Glutamatergic neuron (in vitro differentiated cells): ENCODE measurements around the gene PKM. TPM values are rescaled to one million over a fixed set of nuclear protein-coding genes. Genes with fewer than 3 reads are reported as not detected.

Experiments used
- DNase-seq: peaks from one replicate; pipeline ENCODE4 v3.0.0; 2022
- H3K27ac Mint-ChIP-seq: one replicate; pipeline ENCODE4 v1.8.0; 2020; ENCODE audit warnings: mild to moderate bottlenecking, mixed read lengths, inconsistent platforms; ENCODE audit not compliant: unreplicated experiment
- H3K27me3 Mint-ChIP-seq: one replicate; pipeline ENCODE4 v1.8.0; 2020; ENCODE audit warnings: mild to moderate bottlenecking, moderate library complexity, mixed read lengths, inconsistent platforms; ENCODE audit not compliant: unreplicated experiment
- H3K36me3 Mint-ChIP-seq: one replicate; pipeline ENCODE4 v1.8.0; 2020; ENCODE audit warnings: mild to moderate bottlenecking, mixed read lengths, inconsistent platforms; ENCODE audit not compliant: unreplicated experiment
- H3K4me1 Mint-ChIP-seq: one replicate; pipeline ENCODE4 v1.8.0; 2020; ENCODE audit warnings: mild to moderate bottlenecking, low read depth, mixed read lengths, inconsistent platforms; ENCODE audit not compliant: unreplicated experiment
- H3K4me3 Mint-ChIP-seq: one replicate; pipeline ENCODE4 v1.8.0; 2020; ENCODE audit warnings: mild to moderate bottlenecking, mixed read lengths, inconsistent platforms; ENCODE audit not compliant: unreplicated experiment
- H3K9me3 Mint-ChIP-seq: one replicate; pipeline ENCODE4 v1.8.0; 2020; ENCODE audit warnings: mild to moderate bottlenecking, moderate library complexity, mixed read lengths, inconsistent platforms; ENCODE audit not compliant: unreplicated experiment
- total RNA-seq: library from RNA; stranded (reverse); fragmentation: NEBNext Ultra II Directional; extraction: Animal tissue kit (Norgen Biotek cat#: 25700); gene quantifications from one replicate; pipeline ENCODE4 v1.2.1, GENCODE V29; 2021; ENCODE audit not compliant: unreplicated experiment
- TF ChIP-seq, protein P1 (sequence below): fragments of 200-600 bp; sonication (generic); IDR thresholded peaks from one replicate; pipeline ENCODE4 v1.5.0; 2021; ENCODE audit not compliant: partially characterized antibody, unreplicated experiment

The PKM gene
- total RNA-seq, 1 donor from 2014 or later, result 949 TPM

DNA sequence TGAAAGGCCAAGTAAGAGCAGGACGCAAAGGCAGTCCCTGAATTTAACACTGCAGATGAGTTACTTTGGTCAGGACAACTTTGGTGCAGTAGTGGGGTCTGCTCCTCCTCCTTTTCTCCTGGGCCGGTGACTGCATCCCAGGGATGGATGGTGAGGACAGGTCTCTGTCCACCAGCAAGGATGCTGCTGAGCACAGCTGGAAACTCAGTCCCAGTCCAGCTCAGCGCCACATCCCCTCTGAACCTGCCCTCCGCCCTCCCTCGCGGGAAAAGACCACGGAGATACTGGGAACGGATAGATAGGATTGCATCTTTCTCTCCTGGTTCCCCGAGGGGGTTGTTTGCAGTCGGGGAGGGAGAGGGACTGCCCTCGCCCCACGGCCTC is 47.2 kb downstream of the PKM start:
- H3K9me3 Mint-ChIP-seq, result no peaks in the 10 kb centered on the region
- H3K4me1 Mint-ChIP-seq, result no peaks in the 10 kb centered on the region
- no peak overlapping the region for H3K27ac Mint-ChIP-seq
- H3K36me3 Mint-ChIP-seq, result no peaks in the 10 kb centered on the region
- H3K27me3 Mint-ChIP-seq, result peaks cover 6% of the 10 kb centered on the region
- no peak for DNase-seq
- peak overlapping the region; percentile 46 for H3K4me3 Mint-ChIP-seq
- TF ChIP-seq, protein P1, sequence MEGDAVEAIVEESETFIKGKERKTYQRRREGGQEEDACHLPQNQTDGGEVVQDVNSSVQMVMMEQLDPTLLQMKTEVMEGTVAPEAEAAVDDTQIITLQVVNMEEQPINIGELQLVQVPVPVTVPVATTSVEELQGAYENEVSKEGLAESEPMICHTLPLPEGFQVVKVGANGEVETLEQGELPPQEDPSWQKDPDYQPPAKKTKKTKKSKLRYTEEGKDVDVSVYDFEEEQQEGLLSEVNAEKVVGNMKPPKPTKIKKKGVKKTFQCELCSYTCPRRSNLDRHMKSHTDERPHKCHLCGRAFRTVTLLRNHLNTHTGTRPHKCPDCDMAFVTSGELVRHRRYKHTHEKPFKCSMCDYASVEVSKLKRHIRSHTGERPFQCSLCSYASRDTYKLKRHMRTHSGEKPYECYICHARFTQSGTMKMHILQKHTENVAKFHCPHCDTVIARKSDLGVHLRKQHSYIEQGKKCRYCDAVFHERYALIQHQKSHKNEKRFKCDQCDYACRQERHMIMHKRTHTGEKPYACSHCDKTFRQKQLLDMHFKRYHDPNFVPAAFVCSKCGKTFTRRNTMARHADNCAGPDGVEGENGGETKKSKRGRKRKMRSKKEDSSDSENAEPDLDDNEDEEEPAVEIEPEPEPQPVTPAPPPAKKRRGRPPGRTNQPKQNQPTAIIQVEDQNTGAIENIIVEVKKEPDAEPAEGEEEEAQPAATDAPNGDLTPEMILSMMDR, result no peak

DNA sequence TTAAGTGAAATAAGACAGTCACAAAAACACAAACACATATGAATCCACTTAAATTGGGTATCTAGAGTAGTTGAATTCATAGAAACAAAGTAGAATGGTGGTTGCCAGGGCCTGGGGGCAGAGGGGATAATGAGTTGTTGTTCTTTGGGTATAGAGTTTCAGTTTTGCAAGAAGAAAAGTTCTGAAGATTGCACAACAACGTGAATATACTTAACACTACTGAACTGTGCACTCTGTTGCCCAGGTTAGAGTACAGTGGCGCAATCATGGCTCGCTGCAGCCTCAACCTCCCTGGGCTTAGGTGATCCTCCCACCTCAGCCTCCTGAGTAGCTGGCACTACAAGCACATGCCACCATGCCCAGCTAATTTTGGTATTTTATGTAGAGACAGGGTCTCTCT is 48.3 kb downstream of the PKM start:
- no peak overlapping the region for H3K4me3 Mint-ChIP-seq
- DNase-seq, result no peak
- H3K4me1 Mint-ChIP-seq, result no peaks in the 10 kb centered on the region
- no peaks in the 10 kb centered on the region for H3K36me3 Mint-ChIP-seq
- H3K27ac Mint-ChIP-seq, result no peak overlapping the region
- TF ChIP-seq, protein P1, result no peak
- peaks cover 5% of the 10 kb centered on the region for H3K27me3 Mint-ChIP-seq
- no peaks in the 10 kb centered on the region for H3K9me3 Mint-ChIP-seq

DNA sequence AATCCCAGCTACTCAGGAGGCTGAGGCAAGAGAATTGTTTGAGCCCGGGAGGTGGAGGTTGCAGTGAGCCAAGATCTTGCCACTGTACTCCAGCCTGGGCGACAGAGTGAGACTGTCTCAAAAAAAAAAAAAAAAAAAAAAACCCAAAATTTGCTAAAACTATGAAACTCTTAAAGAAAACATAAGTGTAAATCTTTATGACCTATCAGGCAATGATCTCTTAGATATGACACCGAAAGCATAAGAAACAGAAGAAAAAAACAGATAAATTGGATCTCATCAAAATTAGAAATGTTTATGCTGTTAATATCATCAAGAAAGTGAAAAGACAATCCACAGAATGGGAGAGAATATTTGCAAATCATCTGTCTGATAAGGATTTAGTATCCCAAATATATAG is 48.7 kb downstream of the PKM start:
- no peak overlapping the region for H3K4me3 Mint-ChIP-seq
- DNase-seq, result no peak
- peaks cover 4% of the 10 kb centered on the region for H3K27me3 Mint-ChIP-seq
- H3K36me3 Mint-ChIP-seq, result no peaks in the 10 kb centered on the region
- TF ChIP-seq, protein P1, result no peak
- H3K27ac Mint-ChIP-seq, result no peak overlapping the region
- H3K4me1 Mint-ChIP-seq, result no peaks in the 10 kb centered on the region
- no peaks in the 10 kb centered on the region for H3K9me3 Mint-ChIP-seq

DNA sequence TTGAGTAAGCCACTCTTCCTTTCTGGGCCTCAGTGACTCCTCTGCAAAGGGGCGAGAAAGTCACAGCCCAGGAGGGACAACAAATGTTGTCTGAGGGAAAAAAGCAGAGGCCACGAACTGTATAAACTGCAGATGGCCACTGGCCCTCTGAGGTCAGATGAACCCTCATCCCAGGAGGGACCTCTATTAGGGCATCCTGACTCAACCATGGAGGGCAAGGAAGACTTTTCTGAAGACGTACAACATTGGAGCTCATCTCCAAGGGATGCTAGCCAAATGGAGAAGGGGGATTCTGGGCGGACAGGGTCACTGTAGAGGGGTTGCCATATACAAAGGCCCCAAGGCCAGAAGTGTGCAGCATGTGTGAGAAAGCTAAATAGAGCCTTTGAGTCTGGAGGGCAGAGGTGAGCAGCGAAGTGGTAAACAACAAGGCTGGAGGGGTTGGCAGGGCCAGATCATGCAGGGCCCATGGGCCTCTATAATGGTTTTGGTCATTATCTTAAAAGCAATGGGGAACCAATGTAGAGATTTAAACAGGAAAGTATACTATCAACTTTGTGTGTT is 50.1 kb downstream of the PKM start:
- H3K36me3 Mint-ChIP-seq, result no peaks in the 10 kb centered on the region
- DNase-seq, result no peak
- no peaks in the 10 kb centered on the region for H3K4me1 Mint-ChIP-seq
- H3K27me3 Mint-ChIP-seq, result peaks cover 4% of the 10 kb centered on the region
- H3K4me3 Mint-ChIP-seq, result no peak overlapping the region
- H3K9me3 Mint-ChIP-seq, result no peaks in the 10 kb centered on the region
- H3K27ac Mint-ChIP-seq, result no peak overlapping the region
- TF ChIP-seq, protein P1, result no peak

DNA sequence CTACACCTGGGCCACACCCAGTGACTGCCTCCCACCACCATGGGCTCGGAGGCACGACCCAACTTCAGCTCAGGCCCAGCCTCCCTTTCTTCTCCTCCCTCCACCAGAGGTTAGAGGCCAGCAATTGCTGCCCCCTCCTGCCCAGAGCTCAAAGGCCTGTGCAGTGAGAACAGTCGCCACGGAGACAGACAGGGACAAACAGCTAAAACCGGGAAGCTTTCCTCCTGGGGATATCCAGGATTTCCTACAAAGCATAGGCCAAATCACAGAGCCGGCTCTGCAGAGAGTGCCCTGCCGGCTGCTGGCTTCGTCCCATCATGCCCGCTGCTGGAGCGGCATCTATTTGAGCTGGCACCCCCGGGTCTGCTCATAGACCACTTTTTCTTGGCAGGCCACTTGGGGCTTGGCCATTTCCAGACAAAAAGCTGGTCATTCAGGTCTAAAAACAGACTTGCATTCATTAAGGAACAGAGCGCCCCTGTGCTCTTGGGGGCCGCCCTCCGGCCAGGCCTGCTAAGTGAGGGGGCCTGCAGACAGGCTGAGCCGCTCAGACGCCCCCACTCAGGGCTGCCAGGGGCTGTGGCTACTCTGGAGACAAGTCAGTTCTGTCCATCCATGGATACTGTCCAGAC is 50.9 kb downstream of the PKM start:
- no peaks in the 10 kb centered on the region for H3K4me1 Mint-ChIP-seq
- DNase-seq, result peak; percentile 51
- H3K9me3 Mint-ChIP-seq, result no peaks in the 10 kb centered on the region
- H3K27ac Mint-ChIP-seq, result no peak overlapping the region
- TF ChIP-seq, protein P1, result no peak
- peaks cover 4% of the 10 kb centered on the region for H3K27me3 Mint-ChIP-seq
- H3K36me3 Mint-ChIP-seq, result no peaks in the 10 kb centered on the region
- H3K4me3 Mint-ChIP-seq, result no peak overlapping the region
